ENCODE measurements around the gene MYL12A. TPM values are rescaled to one million over a fixed set of nuclear protein-coding genes. Genes with fewer than 3 reads are reported as not detected.

MYL12A gene
- total RNA-seq, 4 donors from 2014 or later: 306 to 544 (median 331) TPM

DNA sequence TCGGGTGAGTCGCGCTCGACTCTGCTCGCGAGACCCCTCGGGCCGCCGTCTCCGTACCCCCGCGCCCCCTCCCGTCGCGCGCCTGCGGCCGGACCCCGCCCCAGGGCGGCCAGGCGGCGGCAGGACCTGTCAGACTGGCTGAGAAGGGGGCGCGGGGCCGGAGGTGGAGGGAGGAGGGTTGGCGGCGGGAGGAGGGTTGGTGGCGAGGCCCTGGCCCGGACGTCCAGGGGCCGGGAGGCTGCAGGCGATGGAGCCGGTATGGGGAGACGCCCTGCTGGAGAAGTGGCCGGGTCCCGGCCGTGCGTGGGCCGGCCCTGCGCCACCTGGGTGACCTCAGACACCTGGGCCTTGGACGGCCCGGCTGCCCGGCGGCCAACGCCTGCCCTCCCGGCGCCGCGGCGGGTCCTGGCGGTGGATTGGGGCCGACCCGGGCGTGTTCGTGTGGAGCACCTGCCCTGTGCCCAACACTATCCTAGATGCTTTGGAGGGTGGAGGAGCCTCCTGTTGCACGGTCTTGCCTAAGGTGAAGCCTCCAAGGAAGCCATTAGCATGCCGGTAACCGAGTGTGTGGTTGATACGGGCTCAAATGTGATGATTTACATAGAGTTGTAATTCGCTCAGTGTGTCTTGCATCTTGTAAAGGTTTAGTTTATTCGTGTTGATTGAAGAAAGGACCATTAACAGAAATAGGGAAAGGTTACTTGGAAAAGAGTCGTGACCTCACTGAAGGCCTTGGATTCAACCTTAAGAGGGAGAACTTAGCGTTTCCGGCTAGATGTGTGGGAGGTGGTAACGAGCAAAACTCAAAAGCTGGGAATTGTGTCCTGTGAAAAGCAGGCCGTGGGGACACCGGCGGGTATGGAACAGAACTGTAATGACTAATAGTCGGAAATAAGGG, 14.9 kb downstream of the MYL12A start:
- peaks cover 49 to 58% of the 10 kb centered on the region in 2 donors for H3K4me1 ChIP-seq
- TF ChIP-seq, protein P1, sequence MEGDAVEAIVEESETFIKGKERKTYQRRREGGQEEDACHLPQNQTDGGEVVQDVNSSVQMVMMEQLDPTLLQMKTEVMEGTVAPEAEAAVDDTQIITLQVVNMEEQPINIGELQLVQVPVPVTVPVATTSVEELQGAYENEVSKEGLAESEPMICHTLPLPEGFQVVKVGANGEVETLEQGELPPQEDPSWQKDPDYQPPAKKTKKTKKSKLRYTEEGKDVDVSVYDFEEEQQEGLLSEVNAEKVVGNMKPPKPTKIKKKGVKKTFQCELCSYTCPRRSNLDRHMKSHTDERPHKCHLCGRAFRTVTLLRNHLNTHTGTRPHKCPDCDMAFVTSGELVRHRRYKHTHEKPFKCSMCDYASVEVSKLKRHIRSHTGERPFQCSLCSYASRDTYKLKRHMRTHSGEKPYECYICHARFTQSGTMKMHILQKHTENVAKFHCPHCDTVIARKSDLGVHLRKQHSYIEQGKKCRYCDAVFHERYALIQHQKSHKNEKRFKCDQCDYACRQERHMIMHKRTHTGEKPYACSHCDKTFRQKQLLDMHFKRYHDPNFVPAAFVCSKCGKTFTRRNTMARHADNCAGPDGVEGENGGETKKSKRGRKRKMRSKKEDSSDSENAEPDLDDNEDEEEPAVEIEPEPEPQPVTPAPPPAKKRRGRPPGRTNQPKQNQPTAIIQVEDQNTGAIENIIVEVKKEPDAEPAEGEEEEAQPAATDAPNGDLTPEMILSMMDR (IDR thresholded peaks at IDR 0.05): no peak
- TF ChIP-seq POLR2A (IDR thresholded peaks at IDR 0.05): no peak
- H3K27me3 ChIP-seq: no peaks in the 10 kb centered on the region
- peak overlapping the region; percentile 18 to 91 (median 30) for H3K4me3 ChIP-seq (replicated peaks in 1 of 3)
- intact Hi-C loops (cut with DNase I): no loop called here
- no peaks in the 10 kb centered on the region for H3K9me3 ChIP-seq
- no peak for DNase-seq
- H3K27ac ChIP-seq: peak overlapping the region; percentile 82 to 99 (median 97)
- no peaks in the 10 kb centered on the region for H3K36me3 ChIP-seq
- 1% methylated on average over 14 to 23 of the region's 69 CpGs for WGBS, 2 donors

DNA sequence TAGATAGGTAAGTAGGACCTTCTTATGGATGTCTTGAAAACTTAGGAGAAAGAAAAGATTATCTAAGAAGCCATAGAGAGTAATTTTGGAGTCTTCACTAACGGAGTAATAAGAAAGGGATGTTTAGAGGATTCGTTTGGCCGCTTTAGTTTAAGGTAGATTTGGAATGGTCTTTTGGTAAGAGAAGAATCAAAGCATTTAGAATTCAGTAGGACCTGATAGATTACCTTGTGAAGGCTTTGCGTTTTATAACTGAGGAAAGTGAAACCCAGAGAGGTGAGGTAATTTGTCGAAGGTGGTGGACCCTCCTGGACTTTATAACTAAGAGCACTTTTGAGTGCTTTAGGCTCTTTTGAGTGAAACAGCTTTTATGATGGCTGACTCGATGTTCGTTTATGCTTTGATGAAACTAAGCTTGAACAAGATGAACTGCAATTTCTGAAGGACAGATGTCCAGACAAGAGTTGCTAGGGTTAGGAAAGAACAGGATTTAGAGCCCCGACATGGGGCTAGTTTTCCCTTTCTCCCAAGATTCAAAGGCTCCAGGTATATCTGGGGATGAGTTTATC, 15.6 kb downstream of the MYL12A start:
- intact Hi-C loops (cut with DNase I): no loop called here
- Histone ChIP-seq H3K36me3 (no peaks in the 10 kb centered on the region), H3K4me1 (peaks cover 41 to 58% of the 10 kb centered on the region in 2 donors), H3K27ac (peak overlapping the region in 1 of 3 donors; percentile 99), H3K4me3 (replicated peaks in 1 of 3) (peak overlapping the region; percentile 18 to 91 (median 30)), H3K9me3 (no peaks in the 10 kb centered on the region), H3K27me3 (no peaks in the 10 kb centered on the region)
- TF ChIP-seq, protein P1 (IDR thresholded peaks at IDR 0.05): no peak
- no peak for TF ChIP-seq POLR2A (IDR thresholded peaks at IDR 0.05)
- DNase-seq: no peak
- 21 to 25% methylated on average over 8 of the region's 8 CpGs for WGBS, 2 donors

DNA sequence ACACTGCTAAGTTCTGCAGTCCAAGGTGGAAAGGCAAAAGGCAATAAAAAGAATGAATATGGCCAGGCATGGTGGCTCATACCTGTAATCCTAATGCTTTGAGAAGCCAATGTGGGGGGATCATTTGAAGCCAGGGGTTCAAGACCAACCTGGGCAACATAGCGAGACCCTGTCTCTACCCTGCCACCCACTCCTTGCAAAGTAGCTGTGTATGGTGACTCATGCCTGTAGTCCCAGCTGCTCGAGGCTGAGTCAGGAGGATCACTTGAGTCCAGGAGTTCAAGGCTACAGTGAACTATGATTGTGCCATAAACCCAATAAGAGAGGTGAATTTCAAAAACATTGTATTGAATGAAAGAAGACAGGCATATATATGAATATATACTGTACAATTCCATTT, 16.8 kb downstream of the MYL12A start:
- Histone ChIP-seq H3K4me1 (peaks cover 47 to 69% of the 10 kb centered on the region in 2 donors), H3K27me3 (no peaks in the 10 kb centered on the region), H3K36me3 (no peaks in the 10 kb centered on the region), H3K9me3 (no peaks in the 10 kb centered on the region), H3K27ac (no peak overlapping the region), H3K4me3 (replicated peaks in 1 of 3) (no peak overlapping the region)
- intact Hi-C loops (cut with DNase I): no loop called here
- 72 to 81% methylated on average over 2 of the region's 2 CpGs for WGBS, 2 donors
- DNase-seq: no peak
- TF ChIP-seq POLR2A (IDR thresholded peaks at IDR 0.05): no peak
- TF ChIP-seq, protein P1 (IDR thresholded peaks at IDR 0.05): no peak

DNA sequence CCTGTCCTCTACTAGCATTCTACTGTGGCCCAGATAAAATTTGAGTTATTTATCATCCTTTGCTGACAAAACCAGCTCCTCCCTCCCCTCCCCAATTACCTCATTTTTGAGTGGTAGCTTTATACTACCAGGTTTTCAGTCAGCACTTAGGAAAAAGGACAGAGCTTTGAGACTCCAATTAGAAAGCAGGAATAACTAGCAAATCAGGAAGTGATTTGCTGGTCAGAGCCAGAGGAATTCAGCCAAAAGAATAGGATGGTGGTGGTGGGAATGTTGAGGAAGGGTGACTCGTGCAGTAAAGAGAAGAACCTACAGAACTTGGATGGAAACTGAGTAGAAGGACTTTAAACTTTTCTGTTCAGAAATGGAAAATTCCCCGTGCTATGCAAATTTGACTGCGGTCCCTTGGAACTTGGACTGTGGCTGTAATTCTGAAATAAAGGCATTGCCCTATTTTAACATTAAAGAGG, 18.0 kb downstream of the MYL12A start:
- intact Hi-C loops (cut with DNase I): no loop called here
- no peaks in the 10 kb centered on the region for H3K9me3 ChIP-seq
- H3K4me3 ChIP-seq (replicated peaks in 1 of 3): no peak overlapping the region
- no peak overlapping the region for H3K27ac ChIP-seq
- WGBS, 2 donors: 75 to 80% methylated on average over 3 of the region's 3 CpGs
- no peak for TF ChIP-seq POLR2A (IDR thresholded peaks at IDR 0.05)
- TF ChIP-seq, protein P1 (IDR thresholded peaks at IDR 0.05): no peak
- no peaks in the 10 kb centered on the region for H3K36me3 ChIP-seq
- DNase-seq: no peak
- H3K4me1 ChIP-seq: peaks cover 54 to 64% of the 10 kb centered on the region in 2 donors
- no peaks in the 10 kb centered on the region for H3K27me3 ChIP-seq

Measured in thyroid gland (tissue), 4 donors.